Smooth muscle cell (in vitro differentiated cells): Measurements from ENCODE around the gene SLC16A4. TPM values are rescaled to one million over a fixed set of nuclear protein-coding genes. Genes with fewer than 3 reads are reported as not detected.

Source experiments
- DNase-seq: peaks from one replicate; lab custom pipeline; 2025; ENCODE audit not compliant: unreplicated experiment; lab: John Stamatoyannopoulos, UW
- H2AFZ ChIP-seq: fragments of 200-600 bp; sonication (generic); 2 replicates; pipeline ENCODE4 v1.6.0; 2016; ENCODE audit warnings: antibody characterized with exemption, low read depth, mild to moderate bottlenecking
- H3F3A ChIP-seq: fragments of 200-600 bp; sonication (generic); 2 replicates; pipeline ENCODE4 v1.6.0; 2017; ENCODE audit warnings: antibody characterized with exemption, low read depth
- H3K27ac ChIP-seq: fragments of 200-600 bp; sonication (generic); 2 replicates; pipeline ENCODE4 v1.5.1; 2016; ENCODE audit warnings: low read depth, mild to moderate bottlenecking
- H3K27me3 ChIP-seq: fragments of 200-600 bp; sonication (generic); 2 replicates; pipeline ENCODE4 v1.6.1; 2016; ENCODE audit warnings: low read depth, mild to moderate bottlenecking
- H3K36me3 ChIP-seq: fragments of 200-600 bp; sonication (generic); 2 replicates; pipeline ENCODE4 v1.5.1; 2016; ENCODE audit warnings: low read depth
- H3K4me1 ChIP-seq: fragments of 200-600 bp; sonication (generic); 2 replicates; pipeline ENCODE4 v1.5.1; 2016; ENCODE audit warnings: low read depth
- H3K4me2 ChIP-seq: fragments of 200-600 bp; sonication (generic); 2 replicates; pipeline ENCODE4 v1.6.0; 2016; ENCODE audit warnings: mild to moderate bottlenecking
- H3K4me3 ChIP-seq: fragments of 200-600 bp; sonication (generic); 2 replicates; pipeline ENCODE4 v1.5.1; 2016; ENCODE audit warnings: mild to moderate bottlenecking
- H3K79me2 ChIP-seq: fragments of 200-600 bp; sonication (generic); 2 replicates; pipeline ENCODE4 v1.6.0; 2016; ENCODE audit warnings: low read depth, mild to moderate bottlenecking
- H3K9ac ChIP-seq: fragments of 200-600 bp; sonication (generic); 2 replicates; pipeline ENCODE4 v1.6.0; 2016; ENCODE audit warnings: low read depth
- H3K9me3 ChIP-seq: fragments of 200-600 bp; sonication (generic); replicated peaks from 2 replicates; pipeline ENCODE4 v1.5.1; 2016; ENCODE audit warnings: low read depth
- H4K20me1 ChIP-seq: fragments of 200-600 bp; sonication (generic); 2 replicates; pipeline ENCODE4 v1.6.0; 2016; ENCODE audit warnings: low read depth
- CTCF ChIP-seq: fragments of 200-600 bp; sonication (generic); IDR thresholded peaks from 2 replicates; pipeline ENCODE4 v1.5.1; 2017; ENCODE audit warnings: borderline replicate concordance, mild to moderate bottlenecking, antibody characterized with exemption; ENCODE audit not compliant: insufficient read depth, poor library complexity, severe bottlenecking
- WGBS: methylation state at CpG from one replicate; pipeline ENCODE4 v1.1.7; 2016; ENCODE audit warnings: low lambda C conversion rate; 5-methylcytosine and 5-hydroxymethylcytosine counted together
- polyA plus RNA-seq: library from polyadenylated mRNA; unstranded; fragments of >200 nt; fragmentation: Nextera tagmentation; extraction: Ambion mirVana; gene quantifications from 2 replicates; pipeline ENCODE4 v1.2.1, GENCODE V29; 2016
- total RNA-seq: library from RNA; depleted of rRNA; stranded (reverse); fragments of >200 nt; gene quantifications from 2 replicates; pipeline ENCODE4 v1.2.3, GENCODE V29; 2014

SLC16A4 gene
- total and polyA plus RNA-seq, 2 experiments from 2014 or later, result 6.5 to 11.6 TPM

- H4K20me1 ChIP-seq, result no peaks in the 10 kb centered on the region
- no peaks in the 10 kb centered on the region for H3F3A ChIP-seq
- H3K79me2 ChIP-seq, result peaks cover 9% of the 10 kb centered on the region
- DNase-seq, result no peak
- 70% methylated on average over 7 of the region's 7 CpGs for WGBS
- H3K4me1 ChIP-seq, result peaks cover 3% of the 10 kb centered on the region
- no peak overlapping the region for H3K4me3 ChIP-seq
- H3K4me2 ChIP-seq, result no peak overlapping the region
- no peak overlapping the region for H3K9ac ChIP-seq
- H3K27ac ChIP-seq, result no peak overlapping the region
- H3K27me3 ChIP-seq, result no peaks in the 10 kb centered on the region
- no peak overlapping the region for H2AFZ ChIP-seq
- no peaks in the 10 kb centered on the region for H3K9me3 ChIP-seq
- no peak for TF ChIP-seq CTCF
- no peaks in the 10 kb centered on the region for H3K36me3 ChIP-seq
Measured at GRCh38 chr1:110411173-110411735, 20.4 kb upstream of the SLC16A4 start.

- H3K4me3 ChIP-seq, result no peak overlapping the region
- TF ChIP-seq CTCF, result no peak
- no peaks in the 10 kb centered on the region for H4K20me1 ChIP-seq
- no peak overlapping the region for H3K9ac ChIP-seq
- 97% methylated on average over 6 of the region's 6 CpGs for WGBS
- H3K79me2 ChIP-seq, result peaks cover 13% of the 10 kb centered on the region
- no peaks in the 10 kb centered on the region for H3K27me3 ChIP-seq
- no peak overlapping the region for H3K4me2 ChIP-seq
- no peaks in the 10 kb centered on the region for H3K9me3 ChIP-seq
- no peak for DNase-seq
- H3K4me1 ChIP-seq, result peaks cover 3% of the 10 kb centered on the region
- H3K27ac ChIP-seq, result no peak overlapping the region
- no peaks in the 10 kb centered on the region for H3F3A ChIP-seq
- no peak overlapping the region for H2AFZ ChIP-seq
- H3K36me3 ChIP-seq, result no peaks in the 10 kb centered on the region
Measured at GRCh38 chr1:110409316-110409715, 18.5 kb upstream of the SLC16A4 start.

GRCh38 chr1:110408488-110408887, 17.7 kb upstream of the SLC16A4 start:
- Histone ChIP-seq H3K36me3 (no peaks in the 10 kb centered on the region), H3K4me1 (peaks cover 3% of the 10 kb centered on the region), H3K4me2 (peak overlapping the region; percentile 82), H3K27ac (no peak overlapping the region), H2AFZ (no peak overlapping the region), H4K20me1 (no peaks in the 10 kb centered on the region), H3K9ac (no peak overlapping the region), H3K4me3 (peak overlapping the region; percentile 57), H3K79me2 (peaks cover 13% of the 10 kb centered on the region), H3F3A (no peaks in the 10 kb centered on the region), H3K9me3 (no peaks in the 10 kb centered on the region), H3K27me3 (no peaks in the 10 kb centered on the region)
- 91% methylated on average over 8 of the region's 8 CpGs for WGBS
- no peak for TF ChIP-seq CTCF
- no peak for DNase-seq
